Stimulated activated CD8-positive, alpha-beta memory T cell treated with anti-CD3 and anti-CD28 coated beads, Interleukin-2, amount 100 ng/mL, for 1 hour (primary cell): ENCODE results near the gene MYADM.

Experiments used
- DNase-seq, 2 donors: peaks; one replicate each; pipeline ENCODE4 v3.0.0-alpha.2; 2020; ENCODE audit warnings: low read depth in 2 of 2

Gene MYADM

DNA sequence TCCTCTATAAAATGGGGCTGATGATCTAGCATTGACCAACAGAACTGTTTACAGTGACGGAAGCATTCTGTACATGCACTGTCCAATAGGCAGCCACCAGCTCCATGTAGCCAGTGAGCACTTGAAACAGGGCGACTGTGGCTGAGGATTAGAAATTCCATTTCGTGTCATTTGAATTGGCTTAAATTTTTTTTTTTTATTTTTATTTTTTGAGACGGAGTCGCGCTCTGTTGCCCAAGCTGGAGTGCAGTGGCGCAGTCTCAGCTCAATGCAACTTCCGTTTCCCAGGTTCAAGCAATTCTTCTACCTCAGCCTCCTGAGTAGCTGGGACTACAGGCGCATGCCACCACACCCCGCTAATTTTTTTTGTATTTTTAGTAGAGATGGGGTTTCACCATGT is 17.4 kb downstream of the MYADM start:
- DNase-seq, result no peak

DNA sequence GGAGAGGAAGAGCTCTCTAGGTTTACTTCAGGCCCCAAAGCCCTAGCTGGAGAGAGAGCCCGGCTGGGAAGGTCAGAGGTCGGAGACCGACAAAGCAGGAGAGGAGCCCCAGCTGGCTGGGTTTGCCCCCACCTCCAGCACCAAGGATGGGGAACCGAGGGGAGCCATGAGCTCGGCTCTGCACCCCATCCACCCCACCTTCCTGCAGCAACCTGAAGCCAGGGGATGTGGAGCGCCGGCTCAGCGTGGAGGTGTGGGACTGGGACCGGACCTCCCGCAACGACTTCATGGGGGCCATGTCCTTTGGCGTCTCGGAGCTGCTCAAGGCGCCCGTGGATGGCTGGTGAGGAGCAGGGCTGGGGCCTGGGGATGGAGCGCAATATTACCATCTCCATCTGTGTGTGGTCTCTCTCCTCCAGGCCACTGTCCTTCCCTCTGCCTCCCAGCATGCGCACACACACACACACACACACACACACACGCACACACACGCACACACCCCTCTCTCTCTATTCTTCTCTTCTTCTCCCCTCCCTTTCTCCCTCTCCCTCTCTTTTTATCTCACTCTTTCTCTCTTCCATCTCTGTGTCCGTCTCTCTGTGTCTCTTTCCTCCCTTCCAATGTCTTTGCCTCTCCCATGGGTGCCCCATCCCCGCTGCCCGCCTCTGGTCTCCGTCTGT is 24.8 kb downstream of the MYADM start:
- DNase-seq, result no peak

DNA sequence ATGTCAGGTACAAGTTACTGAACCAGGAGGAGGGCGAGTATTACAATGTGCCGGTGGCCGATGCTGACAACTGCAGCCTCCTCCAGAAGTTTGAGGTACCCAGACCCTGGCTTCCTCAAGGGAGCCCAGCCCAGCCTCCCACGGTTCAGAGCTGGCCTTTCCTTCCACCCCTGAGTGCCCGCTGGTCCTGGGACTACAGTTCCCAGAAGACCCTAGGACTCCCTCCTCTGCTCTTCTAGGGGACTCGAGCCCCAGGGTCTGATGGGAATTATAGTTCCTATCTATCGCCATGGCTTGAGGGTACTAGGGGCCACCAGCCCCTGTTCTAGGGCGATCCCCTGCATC is 25.3 kb downstream of the MYADM start:
- no peak for DNase-seq

GRCh38 chr19:53894707-53895106 is 27.0 kb downstream of the MYADM start:
- DNase-seq, result no peak

- no peak for DNase-seq
Observed at GRCh38 chr19:53896682-53897081, 29.0 kb downstream of the MYADM start.

GRCh38 chr19:53897459-53897858 is 29.8 kb downstream of the MYADM start:
- DNase-seq, result no peak

DNA sequence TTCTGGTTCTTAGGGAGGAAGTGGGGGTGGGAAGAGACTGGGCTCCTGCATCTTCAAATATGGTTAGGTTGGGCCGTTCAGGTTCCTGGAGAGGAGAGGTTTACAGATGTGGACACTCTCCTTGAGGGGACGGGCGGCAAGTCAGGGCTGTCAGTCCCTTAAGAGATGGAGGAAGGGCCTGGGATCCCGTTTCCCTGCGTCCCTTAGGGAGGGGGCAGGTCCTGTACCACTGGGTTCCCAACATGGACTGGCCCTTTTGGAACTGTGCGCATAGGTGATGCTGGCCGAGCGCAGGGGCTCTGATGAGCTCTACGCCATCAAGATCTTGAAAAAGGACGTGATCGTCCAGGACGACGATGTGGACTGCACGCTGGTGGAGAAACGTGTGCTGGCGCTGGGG is 30.5 kb downstream of the MYADM start:
- DNase-seq, result no peak

GRCh38 chr19:53898636-53899341 is 31.1 kb downstream of the MYADM start:
- DNase-seq, result no peak

DNA sequence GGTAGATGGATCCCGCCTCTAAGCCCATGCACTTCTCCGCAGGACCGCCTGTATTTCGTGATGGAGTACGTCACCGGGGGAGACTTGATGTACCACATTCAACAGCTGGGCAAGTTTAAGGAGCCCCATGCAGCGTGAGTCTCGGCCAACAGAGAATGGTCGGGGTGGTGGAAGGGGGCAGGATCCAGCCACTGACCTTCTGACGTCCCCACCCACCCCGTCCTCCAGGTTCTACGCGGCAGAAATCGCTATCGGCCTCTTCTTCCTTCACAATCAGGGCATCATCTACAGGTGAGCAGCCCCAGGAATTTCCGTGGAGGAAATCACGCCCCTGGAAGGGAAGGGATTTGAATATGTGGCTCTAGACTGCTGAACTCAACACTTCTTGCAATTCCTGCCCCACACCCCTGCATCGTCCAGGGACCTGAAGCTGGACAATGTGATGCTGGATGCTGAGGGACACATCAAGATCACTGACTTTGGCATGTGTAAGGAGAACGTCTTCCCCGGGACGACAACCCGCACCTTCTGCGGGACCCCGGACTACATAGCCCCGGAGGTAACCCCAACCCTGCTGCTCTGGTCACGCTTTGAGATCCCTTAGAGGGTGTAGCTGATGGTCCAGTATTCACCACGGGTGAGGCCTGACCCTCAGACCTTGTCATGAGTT is 32.6 kb downstream of the MYADM start:
- no peak for DNase-seq

DNA sequence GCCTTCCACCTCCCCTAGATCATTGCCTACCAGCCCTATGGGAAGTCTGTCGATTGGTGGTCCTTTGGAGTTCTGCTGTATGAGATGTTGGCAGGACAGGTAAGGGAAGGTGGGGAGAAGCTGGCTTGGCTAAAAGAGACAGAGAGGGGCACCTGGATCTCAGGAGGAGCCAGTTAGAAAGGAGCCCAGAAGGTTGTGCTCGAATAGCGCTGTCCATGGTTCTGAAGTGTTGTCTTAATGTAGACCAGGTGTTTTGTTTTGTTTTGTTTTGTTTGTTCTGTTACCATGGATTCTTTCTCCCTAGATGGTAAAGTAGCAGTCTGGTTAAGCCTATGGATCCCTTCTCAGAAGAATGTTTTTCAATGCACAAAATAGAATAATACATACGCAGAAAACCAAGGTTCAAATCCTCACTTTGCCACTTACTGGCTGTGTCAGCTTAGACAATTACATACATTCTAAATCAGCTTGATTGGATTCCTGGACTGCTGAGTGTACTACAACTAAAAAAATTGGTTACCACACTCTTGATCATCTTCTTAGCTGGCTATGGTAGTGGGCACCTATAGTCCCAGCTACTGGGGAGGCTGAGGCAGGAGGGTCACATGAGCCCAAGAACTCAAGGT is 35.5 kb downstream of the MYADM start:
- peak in 1 of 2 donors; percentile 20 for DNase-seq

DNA sequence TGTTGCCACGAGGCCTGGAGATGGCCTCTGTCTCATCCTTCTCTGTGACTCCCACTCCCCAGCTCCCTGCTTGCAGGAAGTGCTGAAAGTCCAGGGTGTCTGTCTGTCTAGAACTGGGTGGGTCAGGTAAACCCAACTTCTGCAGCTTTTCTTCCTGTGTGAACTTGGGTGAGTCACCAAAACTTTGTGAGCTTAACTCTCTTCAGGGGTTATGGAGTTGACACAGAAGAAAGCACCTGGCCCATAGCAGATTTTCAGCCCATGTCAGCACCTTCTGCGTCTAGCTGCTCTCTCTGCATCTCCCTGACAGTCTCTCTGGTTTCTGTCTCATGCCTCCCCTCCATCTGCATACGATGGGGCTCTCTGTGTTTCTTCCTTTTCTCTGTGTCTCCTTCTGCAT is 37.2 kb downstream of the MYADM start:
- DNase-seq, result no peak

DNA sequence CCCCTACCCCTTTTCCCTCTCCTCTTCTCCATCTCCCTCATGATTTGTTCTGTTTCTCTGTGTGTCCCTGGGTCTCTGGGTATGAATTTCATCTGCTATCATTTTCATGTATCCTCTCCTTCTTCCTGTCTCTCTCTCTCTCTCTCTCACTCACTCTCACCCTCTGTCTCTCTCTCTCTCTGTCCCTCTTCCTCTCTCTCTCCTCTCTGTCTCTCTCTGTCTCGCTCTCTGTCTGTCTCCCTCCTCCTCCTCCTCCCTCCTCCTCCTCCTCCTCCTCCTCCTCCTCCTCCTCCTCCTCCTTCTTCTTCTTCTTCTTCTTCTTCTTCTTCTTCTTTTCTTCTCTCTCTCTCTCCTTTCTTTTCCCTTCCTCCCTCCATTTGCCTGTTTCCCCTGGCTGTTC is 38.1 kb downstream of the MYADM start:
- no peak for DNase-seq

DNA sequence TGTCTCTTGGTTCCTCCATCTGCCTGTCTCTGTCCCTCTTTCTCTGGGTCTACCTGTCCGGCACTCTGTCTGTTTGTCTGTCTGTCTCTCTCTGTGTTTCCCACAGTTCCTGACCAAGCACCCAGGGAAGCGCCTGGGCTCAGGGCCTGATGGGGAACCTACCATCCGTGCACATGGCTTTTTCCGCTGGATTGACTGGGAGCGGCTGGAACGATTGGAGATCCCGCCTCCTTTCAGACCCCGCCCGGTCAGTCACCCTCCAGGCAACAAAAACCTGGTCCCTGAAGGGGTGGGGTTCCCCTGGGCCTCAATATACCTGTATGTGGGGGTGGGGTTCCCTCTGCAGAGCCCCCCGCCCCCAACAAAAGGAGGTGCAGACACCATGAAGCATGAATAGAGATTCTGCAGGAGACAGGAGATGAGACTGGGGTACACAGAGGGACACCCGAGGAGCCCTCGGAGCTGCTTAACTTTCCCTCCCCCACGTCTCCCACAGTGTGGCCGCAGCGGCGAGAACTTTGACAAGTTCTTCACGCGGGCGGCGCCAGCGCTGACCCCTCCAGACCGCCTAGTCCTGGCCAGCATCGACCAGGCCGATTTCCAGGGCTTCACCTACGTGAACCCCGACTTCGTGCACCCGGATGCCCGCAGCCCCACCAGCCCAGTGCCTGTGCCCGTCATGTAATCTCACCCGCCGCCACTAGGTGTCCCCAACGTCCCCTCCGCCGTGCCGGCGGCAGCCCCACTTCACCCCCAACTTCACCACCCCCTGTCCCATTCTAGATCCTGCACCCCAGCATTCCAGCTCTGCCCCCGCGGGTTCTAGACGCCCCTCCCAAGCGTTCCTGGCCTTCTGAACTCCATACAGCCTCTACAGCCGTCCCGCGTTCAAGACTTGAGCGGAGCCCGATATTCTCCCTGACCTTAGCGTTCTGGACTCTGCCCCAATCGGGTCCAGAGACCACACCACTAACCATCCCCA is 38.8 kb downstream of the MYADM start:
- peak; percentile 34 to 52 for DNase-seq

GRCh38 chr19:53907193-53907581 is 39.5 kb downstream of the MYADM start:
- no peak for DNase-seq

- no peak for DNase-seq
Observed at GRCh38 chr19:53907690-53908089, 40.0 kb downstream of the MYADM start.

- DNase-seq, result no peak
Observed at GRCh38 chr19:53908106-53908934, 40.6 kb downstream of the MYADM start.

- DNase-seq, result no peak
Observed at GRCh38 chr19:53908935-53909415, 41.3 kb downstream of the MYADM start, which contains the start of gene CACNG7. Gene CACNG7 (plus strand): TSS chr19:53909278. CDS start chr19:53912832, 3,554 bp downstream.

DNA sequence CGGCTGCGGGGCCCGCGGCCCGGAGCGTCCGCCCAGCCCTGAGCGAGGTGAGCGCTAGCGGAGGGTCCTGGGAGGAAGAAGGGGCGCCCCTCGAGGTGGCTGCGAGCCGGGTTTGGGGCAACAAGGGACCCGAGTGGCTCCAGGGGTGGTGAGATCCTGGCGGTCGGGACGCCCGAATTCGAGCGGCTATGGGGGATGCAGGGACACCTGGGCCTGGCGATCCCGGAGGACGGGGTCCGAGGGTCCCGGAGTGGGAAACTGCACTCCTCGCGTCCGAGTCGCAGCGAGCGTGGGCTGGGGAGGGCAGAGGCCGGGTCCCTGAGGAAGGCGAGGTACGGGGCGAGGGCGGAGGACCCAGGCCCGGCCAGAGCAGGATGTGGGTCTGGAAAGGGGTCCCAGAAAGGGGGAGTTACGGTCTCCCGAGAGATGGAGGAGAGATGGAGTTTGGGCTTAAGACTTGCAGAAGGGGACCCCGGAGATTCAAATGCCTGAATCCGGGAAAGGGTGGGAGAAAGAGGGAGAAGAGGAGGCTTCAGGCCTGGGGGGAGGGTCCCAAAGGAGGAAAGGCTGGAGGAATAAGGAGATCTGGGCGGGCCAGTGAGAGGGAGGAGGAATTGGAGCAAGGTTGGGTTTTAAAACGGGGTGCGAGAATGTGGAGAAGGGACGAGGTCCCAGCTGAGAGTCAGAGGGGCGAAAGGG is 41.9 kb downstream of the MYADM start:
- DNase-seq, result no peak

DNA sequence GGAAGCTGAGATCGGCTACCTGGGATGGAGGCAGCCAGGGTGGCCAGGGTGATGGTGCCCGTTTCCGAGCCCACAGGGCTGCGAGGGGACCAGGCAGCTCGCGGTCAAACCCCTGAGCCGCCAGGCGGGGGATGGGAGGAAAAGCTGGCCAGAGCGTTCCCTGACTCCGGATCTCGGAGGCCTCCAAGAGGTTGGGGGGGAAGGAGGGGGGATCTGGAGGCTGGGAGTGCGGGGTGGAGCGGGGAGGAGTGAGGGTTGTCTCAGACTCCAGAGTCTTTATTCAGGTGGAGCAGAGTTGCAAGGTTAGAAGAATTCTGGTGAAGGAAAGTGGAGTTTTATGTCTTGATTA is 42.5 kb downstream of the MYADM start:
- no peak for DNase-seq

GRCh38 chr19:53912653-53913052 is 45.0 kb downstream of the MYADM start:
- DNase-seq, result no peak
